ENCODE data around the gene NOL9. TPM values are rescaled to one million over a fixed set of nuclear protein-coding genes. Genes with fewer than 3 reads are reported as not detected.
"Not testable (repeated sequence)": the region's sequence is repeated elsewhere in the genome, so short reads cannot be mapped to it uniquely, and the experiment has no call there.

NOL9 gene
- total RNA-seq, 2 donors from 2014 or later: 33.2 to 58.0 TPM

DNA sequence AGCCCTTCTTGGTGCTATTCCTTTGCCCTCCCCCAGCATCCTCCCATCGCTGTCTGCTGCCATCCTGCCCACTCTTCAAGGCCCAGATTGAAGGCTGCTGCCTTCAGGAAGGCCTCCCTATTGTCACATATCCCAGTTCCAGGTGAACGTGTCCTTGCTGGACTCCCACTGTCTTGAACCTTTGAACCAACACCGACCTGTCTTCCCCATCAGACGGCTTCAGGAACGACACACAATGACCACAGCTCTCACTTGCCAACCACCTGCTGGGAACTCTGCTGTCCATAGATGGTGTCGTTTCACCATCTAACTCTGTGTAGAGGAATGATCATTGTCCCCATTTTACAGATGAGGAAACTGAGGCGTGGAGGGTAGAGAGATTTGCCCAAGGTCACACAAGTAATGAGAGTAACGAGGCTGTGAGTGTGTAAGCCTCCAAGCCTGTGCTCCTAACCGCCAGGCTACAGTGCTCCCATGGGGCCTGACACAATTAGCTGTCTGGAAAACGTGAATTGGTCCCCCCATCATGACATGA, 53.0 kb downstream of the NOL9 start:
- H3K27ac Mint-ChIP-seq: no peak overlapping the region
- no peak for ATAC-seq (replicated peaks)
- H3K9me3 Mint-ChIP-seq: no peaks in the 10 kb centered on the region
- H3K4me1 Mint-ChIP-seq: peaks cover 5% of the 10 kb centered on the region
- no peaks in the 10 kb centered on the region for H3K36me3 Mint-ChIP-seq (ENCODE audit: low read depth)
- H3K4me3 Mint-ChIP-seq: no peak overlapping the region
- H3K27me3 Mint-ChIP-seq: no peaks in the 10 kb centered on the region

DNA sequence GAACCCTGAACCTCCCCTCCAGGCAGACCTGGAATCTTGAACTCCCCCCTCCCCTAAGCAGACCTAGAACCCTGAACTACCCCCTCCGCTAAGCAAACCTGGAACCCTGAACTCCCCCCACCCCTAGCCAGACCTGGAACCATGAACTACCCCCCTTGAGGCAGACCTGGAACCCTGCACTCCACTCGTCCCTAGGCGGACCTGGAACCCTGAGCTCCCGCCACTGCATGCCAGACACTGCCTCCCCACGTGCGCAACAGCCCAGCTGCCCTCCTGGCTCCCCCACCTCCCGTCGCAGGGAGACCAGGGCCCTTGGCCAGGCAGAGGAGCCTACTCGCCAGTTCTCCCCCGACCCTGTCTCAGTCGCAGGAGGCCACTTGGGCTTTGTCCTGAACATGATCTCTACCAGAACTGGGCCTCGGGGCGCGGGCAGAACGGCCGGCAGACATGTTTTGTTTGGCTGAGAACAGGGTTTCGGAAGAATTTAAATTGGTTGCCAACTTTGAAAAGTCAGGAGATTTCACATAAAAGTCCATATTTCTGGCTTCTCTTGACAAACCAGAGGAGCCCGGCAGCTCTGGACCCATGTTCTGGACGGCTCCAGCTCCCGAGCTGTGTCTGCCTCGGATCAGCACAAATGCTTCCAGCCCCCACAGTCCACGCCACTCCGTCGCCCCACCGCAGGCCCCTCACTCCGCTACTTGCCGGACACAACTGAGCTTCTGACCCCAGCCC, 53.6 kb downstream of the NOL9 start:
- Mint-ChIP-seq H3K4me1 (peaks cover 5% of the 10 kb centered on the region), H3K9me3 (no peaks in the 10 kb centered on the region), H3K27me3 (no peaks in the 10 kb centered on the region), H3K4me3 (no peak overlapping the region), H3K27ac (no peak overlapping the region), H3K36me3 (ENCODE audit: low read depth) (no peaks in the 10 kb centered on the region)
- ATAC-seq (replicated peaks): no peak

- H3K27ac Mint-ChIP-seq: no peak overlapping the region
- no peaks in the 10 kb centered on the region for H3K9me3 Mint-ChIP-seq
- H3K27me3 Mint-ChIP-seq: no peaks in the 10 kb centered on the region
- ATAC-seq (replicated peaks): no peak
- peaks cover 5% of the 10 kb centered on the region for H3K4me1 Mint-ChIP-seq
- no peak overlapping the region for H3K4me3 Mint-ChIP-seq
- no peaks in the 10 kb centered on the region for H3K36me3 Mint-ChIP-seq (ENCODE audit: low read depth)
Observed at GRCh38 chr1:6499296-6499695, 55.0 kb downstream of the NOL9 start.

DNA sequence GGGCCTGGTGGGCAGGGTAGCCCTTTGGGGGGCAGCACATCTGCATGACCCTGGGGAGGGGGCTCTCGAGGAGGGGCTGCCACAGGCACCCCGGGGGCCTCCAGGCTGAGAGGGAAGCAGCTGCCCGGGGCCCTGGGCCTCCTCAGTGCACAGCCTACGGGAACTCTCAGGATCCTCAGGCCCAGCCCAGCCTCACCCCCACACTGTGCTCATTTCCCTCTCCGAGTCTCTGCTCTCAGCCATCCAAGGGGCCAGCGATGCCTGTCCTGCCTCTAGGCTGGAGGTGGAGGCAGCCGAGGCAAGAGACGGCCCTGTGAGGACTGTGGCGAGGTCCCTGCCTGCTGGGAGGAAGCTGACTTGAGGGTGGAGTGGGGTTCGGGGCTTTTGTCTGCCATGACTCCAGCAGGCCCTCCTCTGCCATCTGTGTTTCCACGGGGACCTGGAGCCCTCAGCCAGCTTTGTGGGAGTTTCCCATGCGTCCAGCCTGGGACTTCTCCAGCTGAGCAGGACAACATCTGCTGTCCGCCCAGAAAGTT, 55.7 kb downstream of the NOL9 start:
- peak overlapping the region; percentile 58 for H3K4me3 Mint-ChIP-seq
- H3K36me3 Mint-ChIP-seq (ENCODE audit: low read depth): no peaks in the 10 kb centered on the region
- ATAC-seq (replicated peaks): no peak
- peaks cover 5% of the 10 kb centered on the region for H3K4me1 Mint-ChIP-seq
- H3K27me3 Mint-ChIP-seq: no peaks in the 10 kb centered on the region
- no peak overlapping the region for H3K27ac Mint-ChIP-seq
- H3K9me3 Mint-ChIP-seq: no peaks in the 10 kb centered on the region

GRCh38 chr1:6497867-6498575, 56.3 kb downstream of the NOL9 start:
- H3K36me3 Mint-ChIP-seq (ENCODE audit: low read depth): no peaks in the 10 kb centered on the region
- H3K4me1 Mint-ChIP-seq: peaks cover 5% of the 10 kb centered on the region
- ATAC-seq (replicated peaks): no peak
- H3K9me3 Mint-ChIP-seq: no peaks in the 10 kb centered on the region
- H3K4me3 Mint-ChIP-seq: peak overlapping the region; percentile 58
- no peaks in the 10 kb centered on the region for H3K27me3 Mint-ChIP-seq
- H3K27ac Mint-ChIP-seq: peak overlapping the region; percentile 30

GRCh38 chr1:6497215-6497866, 57.0 kb downstream of the NOL9 start:
- Mint-ChIP-seq H3K27ac (peak overlapping the region; percentile 30), H3K9me3 (no peaks in the 10 kb centered on the region), H3K27me3 (no peaks in the 10 kb centered on the region), H3K4me3 (peak overlapping the region; percentile 58), H3K36me3 (ENCODE audit: low read depth) (no peaks in the 10 kb centered on the region), H3K4me1 (peaks cover 5% of the 10 kb centered on the region)
- peak; percentile 74 for ATAC-seq (replicated peaks)

- no peaks in the 10 kb centered on the region for H3K9me3 Mint-ChIP-seq
- ATAC-seq (replicated peaks): no peak
- H3K27ac Mint-ChIP-seq: no peak overlapping the region
- H3K36me3 Mint-ChIP-seq (ENCODE audit: low read depth): no peaks in the 10 kb centered on the region
- H3K4me1 Mint-ChIP-seq: peaks cover 6% of the 10 kb centered on the region
- no peaks in the 10 kb centered on the region for H3K27me3 Mint-ChIP-seq
- peak overlapping the region; percentile 21 for H3K4me3 Mint-ChIP-seq
Observed at GRCh38 chr1:6496890-6497214, 57.5 kb downstream of the NOL9 start.

GRCh38 chr1:6496365-6496721, 58.0 kb downstream of the NOL9 start:
- Mint-ChIP-seq H3K36me3 (ENCODE audit: low read depth) (no peaks in the 10 kb centered on the region), H3K9me3 (no peaks in the 10 kb centered on the region), H3K4me1 (peaks cover 11% of the 10 kb centered on the region), H3K27me3 (no peaks in the 10 kb centered on the region), H3K27ac (no peak overlapping the region), H3K4me3 (peak overlapping the region; percentile 21)
- no peak for ATAC-seq (replicated peaks)

GRCh38 chr1:6495540-6496364, 58.6 kb downstream of the NOL9 start:
- no peaks in the 10 kb centered on the region for H3K36me3 Mint-ChIP-seq (ENCODE audit: low read depth)

GRCh38 chr1:6495041-6495441, 59.3 kb downstream of the NOL9 start:
- H3K27me3 Mint-ChIP-seq: no peaks in the 10 kb centered on the region

More at GRCh38 chr1:6495540-6496364, 58.6 kb downstream of the NOL9 start:
- no peak overlapping the region for H3K27ac Mint-ChIP-seq
- no peaks in the 10 kb centered on the region for H3K9me3 Mint-ChIP-seq
- peaks cover 13% of the 10 kb centered on the region for H3K4me1 Mint-ChIP-seq
- no peaks in the 10 kb centered on the region for H3K27me3 Mint-ChIP-seq
- peak overlapping the region; percentile 21 for H3K4me3 Mint-ChIP-seq
- no peak for ATAC-seq (replicated peaks)

GRCh38 chr1:6494627-6495026, 59.7 kb downstream of the NOL9 start:
- H3K4me3 Mint-ChIP-seq: no peak overlapping the region
- H3K27ac Mint-ChIP-seq: no peak overlapping the region
- no peaks in the 10 kb centered on the region for H3K27me3 Mint-ChIP-seq
- H3K36me3 Mint-ChIP-seq (ENCODE audit: low read depth): no peaks in the 10 kb centered on the region
- peaks cover 13% of the 10 kb centered on the region for H3K4me1 Mint-ChIP-seq
- H3K9me3 Mint-ChIP-seq: no peaks in the 10 kb centered on the region
- no peak for ATAC-seq (replicated peaks)

More at GRCh38 chr1:6495041-6495441, 59.3 kb downstream of the NOL9 start:
- ATAC-seq (replicated peaks): no peak
- Mint-ChIP-seq H3K27ac (no peak overlapping the region), H3K4me1 (peaks cover 13% of the 10 kb centered on the region), H3K36me3 (ENCODE audit: low read depth) (no peaks in the 10 kb centered on the region), H3K4me3 (no peak overlapping the region), H3K9me3 (no peaks in the 10 kb centered on the region)

DNA sequence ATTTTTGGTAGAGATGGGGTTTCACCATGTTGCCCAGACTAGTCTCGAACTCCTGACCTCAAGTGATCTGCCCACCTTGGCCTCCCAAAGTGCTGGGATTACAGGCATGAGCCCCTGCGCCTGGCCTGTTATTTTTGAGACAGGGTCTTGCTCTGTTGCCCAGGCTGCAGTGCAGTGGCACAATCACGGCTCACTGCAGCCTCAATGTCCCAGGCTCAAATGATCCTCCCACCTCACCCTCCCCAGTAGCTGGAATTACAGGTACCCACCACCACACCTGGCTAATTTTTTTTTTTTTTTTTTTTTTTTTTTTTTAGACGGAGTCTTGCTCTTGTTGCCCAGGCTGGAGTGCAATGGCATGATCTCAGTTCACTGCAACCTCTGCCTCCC, 60.5 kb downstream of the NOL9 start:
- not testable (repeated sequence) for H3K27me3 Mint-ChIP-seq; H3K9me3 Mint-ChIP-seq; H3K27ac Mint-ChIP-seq; H3K36me3 Mint-ChIP-seq (ENCODE audit: low read depth); ATAC-seq (replicated peaks); H3K4me3 Mint-ChIP-seq
- peaks cover 13% of the 10 kb centered on the region for H3K4me1 Mint-ChIP-seq

DNA sequence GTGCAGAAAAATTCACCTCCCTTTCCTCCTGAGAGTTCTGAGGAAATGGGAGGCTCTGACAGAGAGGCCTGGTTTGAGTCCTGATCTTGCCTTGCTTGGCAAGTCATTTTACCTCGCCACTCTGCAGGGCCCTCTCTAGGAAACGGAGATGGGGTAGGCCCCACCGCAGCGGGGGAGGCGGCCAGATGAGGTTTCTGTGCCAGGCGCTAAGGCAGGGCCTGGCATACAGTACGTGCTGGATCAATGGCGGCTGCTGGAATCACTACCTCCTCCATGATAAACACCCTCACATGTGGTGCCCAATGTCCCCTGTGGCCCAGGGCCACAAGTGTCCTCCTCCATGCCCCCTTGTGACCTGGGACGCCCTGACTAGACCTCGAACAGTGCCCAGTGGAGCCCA, 62.3 kb downstream of the NOL9 start:
- Mint-ChIP-seq H3K27ac (peak overlapping the region; percentile 82), H3K4me1 (peaks cover 8% of the 10 kb centered on the region), H3K9me3 (no peaks in the 10 kb centered on the region), H3K36me3 (ENCODE audit: low read depth) (no peaks in the 10 kb centered on the region), H3K27me3 (no peaks in the 10 kb centered on the region), H3K4me3 (peak overlapping the region; percentile 72)
- no peak for ATAC-seq (replicated peaks)

GRCh38 chr1:6491480-6491962, 62.8 kb downstream of the NOL9 start, which contains the start of gene PLEKHG5:
Gene PLEKHG5 (minus strand): TSS chr1:6491667. CDS start chr1:6477571, 14,096 bp downstream.
- H3K4me1 Mint-ChIP-seq: peaks cover 11% of the 10 kb centered on the region
- no peaks in the 10 kb centered on the region for H3K36me3 Mint-ChIP-seq (ENCODE audit: low read depth)
- ATAC-seq (replicated peaks): peak; percentile 17
- peaks cover under 1% of the 10 kb centered on the region for H3K27me3 Mint-ChIP-seq
- peak within 1 kb of the TSS; percentile 82 for H3K27ac Mint-ChIP-seq
- peak within 1 kb of the TSS; percentile 72 for H3K4me3 Mint-ChIP-seq
- H3K9me3 Mint-ChIP-seq: no peaks in the 10 kb centered on the region

Data from activated T-helper 17 cell treated with anti-CD3 and anti-CD28 coated beads, Interleukin-2, amount 50 U/mL, for 72 hours (primary cell).